BE2C (cell line): ENCODE measurements around the gene DLGAP4.

Experiments
- DNase-seq: peaks from one replicate; pipeline ENCODE4 v3.0.0-alpha.2; 2020
- H3K27me3 ChIP-seq: fragments of 250-450 bp; sonication (Bioruptor Pico); 2 replicates; pipeline ENCODE4 v1.5.1; 2020; ENCODE audit warnings: mild to moderate bottlenecking
- H3K36me3 ChIP-seq: fragments of 250-450 bp; sonication (Bioruptor Pico); 2 replicates; pipeline ENCODE4 v1.5.1; 2020; ENCODE audit warnings: mild to moderate bottlenecking
- H3K4me1 ChIP-seq: fragments of 250-450 bp; sonication (Bioruptor Pico); 2 replicates; pipeline ENCODE4 v1.5.1; 2020
- H3K4me3 ChIP-seq: 2 replicates; pipeline ENCODE4 v1.5.1; 2011; ENCODE audit warnings: low read depth, low read length
- H3K9me3 ChIP-seq: fragments of 250-450 bp; sonication (Bioruptor Pico); 2 replicates; pipeline ENCODE4 v1.5.1; 2020
- TF ChIP-seq, protein P1 (sequence below): IDR thresholded peaks from 2 replicates; pipeline ENCODE4 v1.5.1; 2012; ENCODE audit warnings: mild to moderate bottlenecking, low read depth, low read length

Gene DLGAP4

DNA sequence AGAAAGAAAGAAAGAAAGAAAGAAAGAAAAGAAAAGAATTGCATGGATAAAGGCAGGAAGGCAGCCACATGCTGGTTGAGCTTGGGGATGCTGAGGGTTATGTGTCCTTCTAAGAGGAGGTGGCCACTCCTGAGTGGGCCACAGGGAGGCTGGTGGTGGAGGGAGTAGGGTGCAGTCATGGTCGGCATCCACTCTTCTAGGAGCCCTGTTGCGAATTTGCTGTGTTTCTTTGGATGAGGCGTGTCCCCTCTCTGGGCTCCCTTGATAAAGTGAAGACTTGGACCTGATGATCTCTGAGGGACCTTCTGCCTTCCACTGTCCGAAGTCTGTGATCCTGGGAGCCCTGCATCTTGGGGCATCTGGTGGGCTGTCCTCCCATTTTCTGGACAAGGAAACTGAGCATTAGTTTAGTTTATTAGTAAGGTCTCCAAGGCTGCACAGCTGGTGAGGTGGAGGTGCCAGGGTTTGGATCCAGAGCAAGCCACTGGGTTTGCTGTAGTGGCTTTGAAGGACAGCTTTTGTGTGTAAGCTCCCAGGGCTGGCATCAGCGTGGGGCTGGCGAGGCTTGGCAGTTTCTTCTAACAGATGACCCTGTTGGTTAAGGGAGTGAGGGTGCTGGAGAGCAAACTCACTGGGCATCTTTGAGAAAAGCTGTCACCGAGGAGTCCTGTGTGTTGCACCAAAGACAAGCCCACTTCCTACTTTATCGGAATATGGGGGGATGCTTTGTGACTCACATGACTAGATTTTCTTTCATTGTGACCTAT is 4.3 kb downstream of the DLGAP4 start:
- no peaks in the 10 kb centered on the region for H3K36me3 ChIP-seq
- H3K4me3 ChIP-seq, result no peak overlapping the region
- DNase-seq, result no peak
- TF ChIP-seq, protein P1, sequence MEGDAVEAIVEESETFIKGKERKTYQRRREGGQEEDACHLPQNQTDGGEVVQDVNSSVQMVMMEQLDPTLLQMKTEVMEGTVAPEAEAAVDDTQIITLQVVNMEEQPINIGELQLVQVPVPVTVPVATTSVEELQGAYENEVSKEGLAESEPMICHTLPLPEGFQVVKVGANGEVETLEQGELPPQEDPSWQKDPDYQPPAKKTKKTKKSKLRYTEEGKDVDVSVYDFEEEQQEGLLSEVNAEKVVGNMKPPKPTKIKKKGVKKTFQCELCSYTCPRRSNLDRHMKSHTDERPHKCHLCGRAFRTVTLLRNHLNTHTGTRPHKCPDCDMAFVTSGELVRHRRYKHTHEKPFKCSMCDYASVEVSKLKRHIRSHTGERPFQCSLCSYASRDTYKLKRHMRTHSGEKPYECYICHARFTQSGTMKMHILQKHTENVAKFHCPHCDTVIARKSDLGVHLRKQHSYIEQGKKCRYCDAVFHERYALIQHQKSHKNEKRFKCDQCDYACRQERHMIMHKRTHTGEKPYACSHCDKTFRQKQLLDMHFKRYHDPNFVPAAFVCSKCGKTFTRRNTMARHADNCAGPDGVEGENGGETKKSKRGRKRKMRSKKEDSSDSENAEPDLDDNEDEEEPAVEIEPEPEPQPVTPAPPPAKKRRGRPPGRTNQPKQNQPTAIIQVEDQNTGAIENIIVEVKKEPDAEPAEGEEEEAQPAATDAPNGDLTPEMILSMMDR, result no peak
- H3K4me1 ChIP-seq, result no peaks in the 10 kb centered on the region
- H3K9me3 ChIP-seq, result no peaks in the 10 kb centered on the region
- peaks cover 23% of the 10 kb centered on the region for H3K27me3 ChIP-seq

DNA sequence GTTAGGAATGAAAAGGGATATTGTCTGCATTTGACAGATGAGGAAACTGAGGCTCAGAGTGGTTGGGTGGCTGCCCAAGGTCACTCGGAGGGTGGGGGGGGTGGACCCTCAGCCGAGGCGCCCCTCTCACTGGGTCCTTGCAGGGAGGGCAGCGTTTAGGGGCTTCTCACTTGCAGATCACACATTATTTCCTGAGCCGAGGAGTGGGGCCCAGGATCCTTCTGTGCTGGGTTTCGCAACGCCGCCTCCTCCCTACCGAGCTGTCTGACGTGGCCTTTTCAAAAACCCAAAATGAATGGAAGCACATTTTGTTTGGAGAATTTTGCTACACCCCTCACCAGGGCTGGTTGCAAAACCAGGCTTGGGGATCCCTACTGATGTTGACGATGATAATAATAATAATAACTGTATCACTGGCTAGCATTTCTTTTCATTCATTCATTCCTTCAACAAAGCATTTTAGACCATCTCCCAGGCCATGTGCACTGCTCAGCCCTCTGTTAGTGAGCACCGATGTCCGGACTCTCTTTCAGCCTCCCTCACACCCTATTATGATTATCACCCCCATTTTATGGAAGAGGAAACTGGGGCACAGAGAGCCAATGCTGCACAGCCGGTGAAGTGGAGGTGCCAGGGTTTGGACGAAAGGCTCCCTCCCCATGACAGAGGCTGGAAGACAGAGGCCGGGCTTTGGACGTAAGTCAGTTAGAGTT is 5.2 kb downstream of the DLGAP4 start:
- DNase-seq, result no peak

DNA sequence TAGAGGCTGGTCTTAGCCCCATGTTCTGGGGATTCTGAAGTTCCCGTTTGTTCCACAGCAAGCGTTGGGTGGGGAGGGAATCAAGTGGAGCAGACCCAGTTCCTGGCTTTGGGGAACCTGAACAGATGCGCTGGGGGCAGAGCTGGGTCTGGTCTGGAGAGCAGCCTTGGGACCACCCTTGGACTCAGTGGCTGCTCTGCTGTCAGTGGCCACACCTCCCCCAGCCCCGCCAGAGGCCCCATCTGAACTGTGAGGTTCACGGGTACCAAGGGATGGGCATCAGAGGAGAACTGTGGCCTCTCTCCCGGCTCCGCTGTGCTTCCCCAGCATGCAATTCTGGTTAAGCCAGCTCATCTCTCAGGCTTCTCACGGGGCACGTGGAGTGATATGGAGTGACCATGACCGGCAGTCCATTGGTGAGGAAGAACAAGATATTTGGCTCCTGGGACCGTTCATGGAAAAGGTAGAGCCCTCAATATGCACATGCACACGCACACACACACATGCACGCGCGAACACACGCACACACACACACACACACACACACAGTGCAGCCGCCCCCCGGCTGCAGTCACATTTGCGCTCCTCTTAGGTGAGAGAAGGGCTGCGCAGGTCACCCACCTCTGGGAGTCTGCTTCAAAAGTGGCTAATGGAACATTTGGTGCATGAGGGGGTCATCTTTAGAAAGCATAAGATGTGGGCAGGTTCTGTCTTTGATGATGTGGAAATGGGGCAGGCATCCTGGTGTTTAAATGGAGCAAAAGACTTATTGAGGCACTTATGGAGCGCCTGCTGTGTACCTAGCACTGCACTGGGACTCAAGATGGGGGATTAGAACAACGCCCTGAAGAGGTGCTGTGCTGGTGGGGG is 6.0 kb downstream of the DLGAP4 start:
- H3K27me3 ChIP-seq, result peaks cover 8% of the 10 kb centered on the region
- no peak overlapping the region for H3K4me3 ChIP-seq
- H3K9me3 ChIP-seq, result no peaks in the 10 kb centered on the region
- TF ChIP-seq, protein P1, result no peak
- no peaks in the 10 kb centered on the region for H3K4me1 ChIP-seq
- DNase-seq, result no peak
- H3K36me3 ChIP-seq, result no peaks in the 10 kb centered on the region

More for the DNA sequence above, 5.2 kb downstream of the DLGAP4 start:
- no peak overlapping the region for H3K4me3 ChIP-seq
- H3K4me1 ChIP-seq, result no peaks in the 10 kb centered on the region
- H3K9me3 ChIP-seq, result no peaks in the 10 kb centered on the region
- H3K36me3 ChIP-seq, result no peaks in the 10 kb centered on the region
- peaks cover 16% of the 10 kb centered on the region for H3K27me3 ChIP-seq
- TF ChIP-seq, protein P1, result no peak

DNA sequence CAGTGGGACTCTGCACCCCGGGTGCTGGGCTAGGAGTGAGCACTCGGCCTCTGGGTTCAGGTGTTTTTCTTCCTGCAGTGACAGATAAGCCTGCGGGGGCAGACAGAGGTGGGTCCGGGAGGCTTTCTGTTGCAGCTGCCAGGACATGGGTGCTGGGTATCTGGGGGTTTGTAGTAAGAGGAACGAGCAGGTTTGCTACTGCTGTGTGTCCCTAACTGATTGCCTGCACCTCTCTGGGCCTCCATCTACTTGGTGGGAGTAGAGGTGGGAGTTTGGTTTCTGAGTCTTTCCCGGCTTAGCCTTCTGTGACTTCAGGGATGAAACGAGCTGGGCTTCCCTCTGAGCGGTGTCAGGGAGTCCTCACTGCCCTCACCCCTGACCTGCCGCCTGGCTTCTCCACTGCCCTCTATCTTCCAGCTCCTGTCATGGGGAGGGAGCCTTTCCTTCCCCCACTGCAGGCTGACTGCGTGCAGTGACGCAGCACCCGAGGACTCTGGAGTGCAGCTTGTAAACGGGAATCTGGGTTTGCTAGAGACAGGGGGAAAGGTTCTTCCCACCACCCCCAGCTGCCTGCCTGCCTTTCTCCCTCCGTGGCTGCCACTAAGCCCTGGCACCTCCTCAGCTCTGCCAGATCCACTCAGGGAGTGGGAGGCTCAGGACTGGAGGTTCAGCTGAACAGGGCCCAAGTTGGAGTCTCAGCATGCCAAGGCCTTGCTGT is 6.7 kb downstream of the DLGAP4 start:
- H3K27me3 ChIP-seq, result peaks cover under 1% of the 10 kb centered on the region; the same call in 1 of the 2 replicates
- H3K4me3 ChIP-seq, result no peak overlapping the region
- H3K9me3 ChIP-seq, result no peaks in the 10 kb centered on the region
- TF ChIP-seq, protein P1, result no peak
- DNase-seq, result no peak
- H3K36me3 ChIP-seq, result no peaks in the 10 kb centered on the region
- no peaks in the 10 kb centered on the region for H3K4me1 ChIP-seq

DNA sequence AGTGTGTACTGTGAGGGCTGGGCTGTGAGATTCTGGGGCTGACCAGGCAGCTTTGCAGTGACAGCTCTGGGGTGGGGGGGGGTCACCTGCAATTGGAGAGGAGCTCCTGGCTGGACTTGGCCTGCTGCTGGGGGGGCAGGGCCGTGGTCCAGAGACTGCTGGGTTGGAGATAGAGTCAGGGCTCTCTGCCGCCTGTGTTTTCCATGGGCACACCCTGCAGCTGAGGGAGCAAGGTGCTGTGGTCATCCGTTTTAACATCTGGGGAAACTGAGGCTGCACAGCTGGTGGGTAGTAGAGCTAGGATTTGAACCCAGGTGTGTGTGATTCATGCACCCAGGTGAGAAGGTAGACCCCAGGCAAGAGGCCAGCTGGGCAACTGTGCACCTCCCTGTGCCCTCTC is 7.3 kb downstream of the DLGAP4 start:
- H3K27me3 ChIP-seq, result no peaks in the 10 kb centered on the region
- TF ChIP-seq, protein P1, result no peak
- H3K4me3 ChIP-seq, result no peak overlapping the region
- H3K4me1 ChIP-seq, result no peaks in the 10 kb centered on the region
- no peak for DNase-seq
- H3K9me3 ChIP-seq, result no peaks in the 10 kb centered on the region
- H3K36me3 ChIP-seq, result no peaks in the 10 kb centered on the region
